OCI-LY3 (cell line): ENCODE data around the gene BAG2.

Experiments
- EZH2phosphoT487 ChIP-seq: fragments of 200-600 bp; shearing (Covaris generic); IDR thresholded peaks from 2 replicates; pipeline ENCODE4 v1.6.1; 2018; ENCODE audit warnings: antibody characterized with exemption, mixed run types, low read depth
- TF ChIP-seq, protein P1 (sequence below): fragments of 200-600, 300-600 bp; sonication (generic); IDR thresholded peaks from 2 replicates; pipeline ENCODE4 v1.5.1; 2014; ENCODE audit warnings: antibody characterized with exemption, low read length, low read depth

GRCh38 chr6:57215260-57215659 is 43.1 kb downstream of the BAG2 start:
- TF ChIP-seq, protein P1, sequence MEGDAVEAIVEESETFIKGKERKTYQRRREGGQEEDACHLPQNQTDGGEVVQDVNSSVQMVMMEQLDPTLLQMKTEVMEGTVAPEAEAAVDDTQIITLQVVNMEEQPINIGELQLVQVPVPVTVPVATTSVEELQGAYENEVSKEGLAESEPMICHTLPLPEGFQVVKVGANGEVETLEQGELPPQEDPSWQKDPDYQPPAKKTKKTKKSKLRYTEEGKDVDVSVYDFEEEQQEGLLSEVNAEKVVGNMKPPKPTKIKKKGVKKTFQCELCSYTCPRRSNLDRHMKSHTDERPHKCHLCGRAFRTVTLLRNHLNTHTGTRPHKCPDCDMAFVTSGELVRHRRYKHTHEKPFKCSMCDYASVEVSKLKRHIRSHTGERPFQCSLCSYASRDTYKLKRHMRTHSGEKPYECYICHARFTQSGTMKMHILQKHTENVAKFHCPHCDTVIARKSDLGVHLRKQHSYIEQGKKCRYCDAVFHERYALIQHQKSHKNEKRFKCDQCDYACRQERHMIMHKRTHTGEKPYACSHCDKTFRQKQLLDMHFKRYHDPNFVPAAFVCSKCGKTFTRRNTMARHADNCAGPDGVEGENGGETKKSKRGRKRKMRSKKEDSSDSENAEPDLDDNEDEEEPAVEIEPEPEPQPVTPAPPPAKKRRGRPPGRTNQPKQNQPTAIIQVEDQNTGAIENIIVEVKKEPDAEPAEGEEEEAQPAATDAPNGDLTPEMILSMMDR, result no peak
- TF ChIP-seq EZH2phosphoT487, result no peak
